OCI-LY7 (cell line): Measurements from ENCODE around the gene FOXP3. TPM values are rescaled to one million over a fixed set of nuclear protein-coding genes. Genes with fewer than 3 reads are reported as not detected.
"Not testable (repeated sequence)": the region's sequence is repeated elsewhere in the genome, so short reads cannot be mapped to it uniquely, and the experiment has no call there.

Experiments
- BruUV-seq: library from RNA; stranded (reverse); fragments of 400-500 nt; replicated peaks from 2 replicates; lab custom pipeline; 2021; lab: Mats Ljungman, UMichigan
- CTCF ChIA-PET: fragments of 300-600 bp; sonication (Branson Sonifier 250); formaldehyde crosslinking; loops from one replicate; lab custom pipeline; 2022; ENCODE audit warnings: antibody characterized with exemption; ENCODE audit not compliant: unreplicated experiment; lab: Charles Lee
- POLR2A ChIA-PET: fragments of 300-600 bp; sonication (Branson Sonifier 250); formaldehyde crosslinking; loops from one replicate; lab custom pipeline; 2022; ENCODE audit warnings: antibody characterized with exemption; lab: Charles Lee
- DNase-seq: peaks from one replicate; pipeline ENCODE4 v3.0.0-alpha.2; 2015; ENCODE audit warnings: low spot score
- H2AFZ ChIP-seq: fragments of 200-600 bp; sonication (generic), shearing (Covaris generic); 2 replicates; pipeline ENCODE4 v1.6.1; 2014; ENCODE audit warnings: mild to moderate bottlenecking, antibody characterized with exemption, low read length, moderate library complexity
- H3K27ac ChIP-seq: fragments of 200-600 bp; sonication (generic); 2 replicates; pipeline ENCODE4 v1.5.1; 2014; ENCODE audit warnings: mixed run types, low read depth, mild to moderate bottlenecking, moderate library complexity, low read length, inconsistent platforms; ENCODE audit not compliant: poor library complexity, severe bottlenecking
- H3K36me3 ChIP-seq: fragments of 200-600 bp; sonication (generic); 2 replicates; pipeline ENCODE4 v1.6.1; 2014; ENCODE audit warnings: mild to moderate bottlenecking, antibody characterized with exemption, low read length, moderate library complexity, mixed read lengths; ENCODE audit not compliant: insufficient read depth
- H3K4me1 ChIP-seq: fragments of 200-600 bp; sonication (generic); 2 replicates; pipeline ENCODE4 v1.5.1; 2014; ENCODE audit warnings: mild to moderate bottlenecking, low read length; ENCODE audit not compliant: insufficient read depth, poor library complexity, severe bottlenecking
- H3K4me2 ChIP-seq: fragments of 200-600 bp; sonication (generic); 2 replicates; pipeline ENCODE4 v1.6.1; 2014; ENCODE audit warnings: mild to moderate bottlenecking, low read length
- H3K4me3 ChIP-seq: fragments of 200-600 bp; sonication (generic); 2 replicates; pipeline ENCODE4 v1.5.1; 2014; ENCODE audit warnings: mild to moderate bottlenecking, low read depth, low read length; ENCODE audit not compliant: poor library complexity, severe bottlenecking
- H3K79me2 ChIP-seq: fragments of 200-600 bp; sonication (generic); 2 replicates; pipeline ENCODE4 v1.6.1; 2016; ENCODE audit warnings: low read depth, mild to moderate bottlenecking, low read length, moderate library complexity, mixed read lengths; ENCODE audit not compliant: insufficient read depth
- H3K9me2 ChIP-seq: fragments of 200-600 bp; sonication (generic); 2 replicates; pipeline ENCODE4 v1.6.1; 2016; ENCODE audit warnings: mild to moderate bottlenecking, low read length, mixed read lengths; ENCODE audit not compliant: insufficient read depth
- H3K9me3 ChIP-seq: fragments of 200-600 bp; sonication (generic); 2 replicates; pipeline ENCODE4 v1.6.1; 2014; ENCODE audit warnings: mild to moderate bottlenecking, mixed run types, low read length, mixed read lengths
- H4K20me1 ChIP-seq: fragments of 200-600 bp; sonication (generic); 2 replicates; pipeline ENCODE4 v1.6.1; 2014; ENCODE audit warnings: mild to moderate bottlenecking, antibody characterized with exemption, low read length, moderate library complexity, mixed read lengths; ENCODE audit not compliant: insufficient read depth
- CTCF ChIP-seq: fragments of 200-600 bp; sonication (generic); conservative IDR thresholded peaks from 2 replicates; pipeline ENCODE4 v1.5.1; 2014; ENCODE audit warnings: mild to moderate bottlenecking, antibody characterized with exemption, low read length, moderate library complexity, mixed read lengths
- EZH2phosphoT487 ChIP-seq: fragments of 200-600 bp; sonication (generic); IDR thresholded peaks from 2 replicates; pipeline ENCODE4 v1.6.1; 2018; ENCODE audit warnings: low read depth, borderline replicate concordance, mild to moderate bottlenecking, mixed run types, antibody characterized with exemption, low read length, moderate library complexity, mixed read lengths
- intact Hi-C: fragments of 100-400 bp; cut with micrococcal nuclease; formaldehyde crosslinking; loops from one replicate; pipeline ENCODE4 v1.10.0; 2022; ENCODE audit not compliant: unreplicated experiment
- total RNA-seq, 2 experiments: library from RNA; depleted of rRNA in 1 of 2; stranded (reverse); fragments of >200 nt in 1 of 2; shearing (Covaris generic) in 1 of 2; gene quantifications; 2 replicates each; pipeline ENCODE4 v1.2.3, GENCODE V29; 2014 to 2022

The FOXP3 gene
- total RNA-seq, 2 experiments from 2014 or later: 0.06 to 0.57 TPM

- ChIA-PET POLR2A (interaction anchor here (0.6 kb wide), 1 partner anchor 554 kb away, joined by 3 read pairs; no protein-coding TSS in a partner anchor), CTCF (no interaction called here)
- no peak overlapping the region for H3K4me2 ChIP-seq
- no peaks in the 10 kb centered on the region for H3K36me3 ChIP-seq
- no peak overlapping the region for H3K4me3 ChIP-seq
- no peak overlapping the region for H2AFZ ChIP-seq
- no peaks in the 10 kb centered on the region for H4K20me1 ChIP-seq
- TF ChIP-seq EZH2phosphoT487 (no peak), CTCF (no peak)
- no peak overlapping the region for H3K27ac ChIP-seq
- no peaks in the 10 kb centered on the region for H3K9me2 ChIP-seq
- H3K79me2 ChIP-seq: no peaks in the 10 kb centered on the region
- no peak for DNase-seq
- H3K9me3 ChIP-seq: no peaks in the 10 kb centered on the region
- intact Hi-C loops: no loop called here
- no peaks in the 10 kb centered on the region for H3K4me1 ChIP-seq
- BruUV-seq: no TSS peak
Observed at GRCh38 chrX:49310371-49310770, 45.9 kb upstream of the FOXP3 start.

- H3K4me1 ChIP-seq: no peaks in the 10 kb centered on the region
- DNase-seq: no peak
- H3K9me2 ChIP-seq: no peaks in the 10 kb centered on the region
- no TSS peak for BruUV-seq
- H4K20me1 ChIP-seq: no peaks in the 10 kb centered on the region
- intact Hi-C loops: no loop called here
- CTCF ChIA-PET: no interaction called here
- no peaks in the 10 kb centered on the region for H3K36me3 ChIP-seq
- peak overlapping the region; percentile 69 for H2AFZ ChIP-seq
- H3K4me2 ChIP-seq: peak overlapping the region; percentile 51
- no peak overlapping the region for H3K4me3 ChIP-seq
- TF ChIP-seq EZH2phosphoT487 (no peak), CTCF (no peak)
- POLR2A ChIA-PET: no interaction called here
- no peaks in the 10 kb centered on the region for H3K79me2 ChIP-seq
- no peaks in the 10 kb centered on the region for H3K9me3 ChIP-seq
- H3K27ac ChIP-seq: no peak overlapping the region
Observed at GRCh38 chrX:49309401-49309981, 45.0 kb upstream of the FOXP3 start.

GRCh38 chrX:49308604-49309269 is 44.2 kb upstream of the FOXP3 start:
- no peaks in the 10 kb centered on the region for H3K4me1 ChIP-seq
- no peak overlapping the region for H3K27ac ChIP-seq
- DNase-seq: no peak
- BruUV-seq: no TSS peak
- no peaks in the 10 kb centered on the region for H3K36me3 ChIP-seq
- ChIA-PET CTCF (no interaction called here), POLR2A (no interaction called here)
- H2AFZ ChIP-seq: peak overlapping the region; percentile 69; the same call in 1 of the 2 replicates
- H3K9me3 ChIP-seq: no peaks in the 10 kb centered on the region
- TF ChIP-seq EZH2phosphoT487 (no peak), CTCF (no peak)
- intact Hi-C loops: no loop called here
- no peaks in the 10 kb centered on the region for H3K9me2 ChIP-seq
- no peaks in the 10 kb centered on the region for H4K20me1 ChIP-seq
- H3K4me3 ChIP-seq: no peak overlapping the region
- H3K79me2 ChIP-seq: no peaks in the 10 kb centered on the region
- H3K4me2 ChIP-seq: peak overlapping the region; percentile 51; the same call in 1 of the 2 replicates

GRCh38 chrX:49307775-49308174 is 43.3 kb upstream of the FOXP3 start:
- H3K36me3 ChIP-seq, H3K4me3 ChIP-seq, intact Hi-C loops, H2AFZ ChIP-seq, H3K79me2 ChIP-seq, CTCF ChIA-PET, H3K9me3 ChIP-seq, BruUV-seq, H3K4me1 ChIP-seq, H3K9me2 ChIP-seq, H4K20me1 ChIP-seq, H3K27ac ChIP-seq, POLR2A ChIA-PET, DNase-seq, H3K4me2 ChIP-seq: not testable (repeated sequence)
